Endothelial cell of hepatic sinusoid (primary cell): Measurements from ENCODE around the gene IFT122.

Experiments used
- in situ Hi-C: cut with HindIII; loops from 2 replicates; pipeline ENCODE4 v1.10.0; 2017; ENCODE audit warnings: low sequenced_read_pairs

Gene IFT122

DNA sequence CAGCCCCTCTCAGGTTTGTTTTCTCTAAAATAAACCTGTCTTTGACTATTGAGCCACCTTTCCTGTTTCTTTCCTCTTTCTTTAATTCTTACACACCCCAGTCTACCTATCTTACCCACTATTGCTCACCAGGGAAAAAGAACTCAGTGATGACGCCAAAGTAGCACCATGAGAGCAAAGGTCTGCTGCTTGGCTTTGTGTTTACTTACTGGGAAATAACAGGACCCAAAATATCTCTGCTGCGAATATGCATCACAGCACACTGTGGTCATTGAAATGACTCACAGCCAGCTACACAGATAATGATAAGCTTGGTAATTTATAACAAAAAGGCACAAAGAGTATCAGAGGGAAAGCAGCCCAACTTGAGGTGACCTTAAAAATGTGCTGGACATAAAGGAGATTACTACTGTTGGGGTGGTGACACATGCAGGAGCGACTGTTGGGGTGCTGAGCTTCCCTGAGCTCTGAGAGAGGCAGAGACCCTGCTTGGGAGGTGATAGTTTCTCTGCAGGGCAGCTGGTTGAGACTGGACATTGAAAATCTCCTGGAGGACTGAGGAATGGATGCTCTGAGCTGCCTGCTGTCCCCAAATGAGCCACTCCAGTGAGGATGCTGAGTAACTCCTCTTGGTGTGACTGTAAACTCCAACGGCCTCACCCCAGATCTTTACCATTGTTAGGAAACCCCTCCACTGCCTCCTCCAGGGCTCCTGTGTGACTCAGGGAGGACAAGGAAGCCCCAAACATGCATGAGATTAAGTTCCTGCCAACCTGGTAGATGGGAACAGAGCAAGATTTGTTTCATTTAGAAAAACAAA, 26.1 kb upstream of the IFT122 start:
- in situ Hi-C loops = no loop called here

GRCh38 chr3:129415378-129415777, 24.6 kb upstream of the IFT122 start:
- in situ Hi-C loops = no loop called here

- in situ Hi-C loops = no loop called here
These were observed 24.2 kb upstream of the IFT122 start for GRCh38 chr3:129415830-129416229.

- in situ Hi-C loops = no loop called here
These were observed 23.6 kb upstream of the IFT122 start for GRCh38 chr3:129416415-129416814.

DNA sequence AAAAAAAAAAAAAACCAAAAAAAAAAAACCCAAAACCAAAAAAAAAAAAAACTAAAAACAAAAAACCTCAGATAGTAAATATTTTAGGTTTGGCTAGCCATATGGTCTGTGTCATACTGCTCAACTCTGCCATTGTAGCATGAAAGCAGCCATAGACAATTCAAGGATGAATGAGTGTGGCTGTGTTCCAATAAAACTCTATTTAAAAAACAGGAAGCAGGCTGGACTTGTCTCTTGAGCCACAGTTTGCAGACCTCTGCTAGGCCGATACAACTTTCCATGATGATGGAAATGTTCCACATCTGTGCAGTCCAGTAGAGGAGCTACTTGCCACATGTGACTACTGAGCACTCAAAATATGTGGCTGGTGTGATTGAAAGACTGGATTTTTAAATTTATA, 22.7 kb upstream of the IFT122 start:
- in situ Hi-C loops = no loop called here

DNA sequence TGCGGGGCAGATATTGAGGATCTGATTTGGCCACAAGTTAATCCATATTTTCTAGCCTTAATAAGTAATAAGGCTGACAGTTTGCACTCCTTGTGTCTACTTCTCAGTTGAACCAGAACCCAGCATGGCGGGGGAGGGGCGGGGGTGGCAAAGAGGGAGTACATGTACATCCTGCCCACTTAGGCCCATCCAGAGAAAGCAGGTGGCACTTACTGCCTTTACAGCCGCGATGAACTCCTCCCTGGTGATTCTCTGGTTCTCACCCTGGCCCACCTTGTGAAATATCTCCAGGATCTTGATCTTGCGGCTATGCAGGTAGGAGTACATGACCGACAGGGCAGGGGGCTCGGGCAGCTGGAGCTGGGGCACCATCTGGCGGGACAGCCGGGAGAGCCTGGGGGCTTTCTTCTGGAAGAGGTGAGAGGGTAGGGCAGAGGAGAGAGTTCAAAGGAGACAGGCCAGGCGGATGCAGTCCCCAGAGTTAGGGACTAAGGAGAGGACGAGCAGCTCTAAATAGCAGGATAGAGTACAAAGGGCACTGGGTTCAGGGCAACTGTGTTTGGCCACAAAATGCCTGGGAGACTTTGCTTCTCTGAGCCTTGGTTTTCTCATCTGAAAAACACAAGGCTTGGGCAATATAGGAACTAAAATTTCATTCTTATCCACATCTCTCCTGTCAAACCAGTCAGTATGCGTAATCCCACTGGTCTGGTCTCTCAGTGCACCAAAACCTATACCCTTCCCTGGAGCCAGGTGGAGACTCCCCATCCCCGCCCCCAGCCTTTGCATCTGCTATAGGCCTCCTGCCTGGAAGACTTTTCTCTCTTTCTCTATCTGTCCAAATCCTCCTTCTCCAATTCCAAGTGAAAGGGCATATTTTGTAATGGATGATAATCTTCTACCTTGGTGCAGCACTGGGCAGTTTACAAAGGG, 21.7 kb upstream of the IFT122 start:
- in situ Hi-C loops = no loop called here

DNA sequence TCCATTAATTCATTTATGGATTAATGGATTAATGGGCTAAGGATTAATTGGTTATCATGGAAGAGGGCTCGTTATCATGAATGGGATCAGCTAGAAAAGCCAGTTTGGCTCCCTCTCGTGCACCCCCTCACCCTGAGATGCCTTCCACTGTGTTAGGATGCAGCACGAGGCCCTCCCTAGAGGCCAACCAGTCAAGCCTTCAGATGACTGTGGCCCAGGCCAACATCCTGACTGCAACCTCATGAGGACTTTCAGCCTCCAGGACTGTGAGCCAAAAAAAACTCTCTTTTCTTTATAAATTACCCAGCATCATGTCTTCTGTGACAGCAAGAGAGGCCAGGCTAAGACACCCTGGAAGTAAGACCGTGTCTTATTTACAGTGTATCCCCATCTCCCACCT, 20.5 kb upstream of the IFT122 start:
- in situ Hi-C loops = no loop called here

DNA sequence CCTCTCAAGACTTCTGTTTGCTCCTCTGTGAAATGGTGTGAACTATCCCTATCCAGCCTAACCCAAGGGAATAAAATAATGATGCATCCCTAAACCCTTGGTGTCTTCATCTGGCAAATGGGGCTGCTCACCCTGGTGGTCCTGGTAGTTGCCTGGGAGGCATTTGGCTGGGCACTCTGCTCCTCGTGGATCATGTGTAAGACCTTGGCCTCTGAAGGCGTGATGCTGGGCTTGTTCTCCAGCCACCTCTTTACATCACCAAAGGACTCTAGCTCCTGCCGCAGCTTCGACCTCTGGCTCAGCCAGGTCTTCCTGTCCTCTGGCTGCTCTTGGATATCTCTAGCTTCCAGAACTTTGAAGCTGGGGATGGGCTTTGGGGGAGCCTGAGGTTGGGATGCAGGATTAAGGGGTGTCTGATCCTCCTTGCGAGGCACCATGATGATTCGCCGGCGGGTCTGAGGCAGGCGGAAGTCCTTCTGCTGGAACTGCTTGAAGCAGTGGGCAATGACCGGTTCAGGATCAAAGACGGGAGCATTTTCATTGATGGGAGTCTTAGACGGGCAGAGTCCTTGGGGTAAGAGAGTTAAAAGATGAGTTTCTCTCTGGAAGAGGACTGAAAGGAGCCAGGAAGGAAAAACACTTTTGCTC, 18.7 kb upstream of the IFT122 start:
- in situ Hi-C loops = no loop called here

DNA sequence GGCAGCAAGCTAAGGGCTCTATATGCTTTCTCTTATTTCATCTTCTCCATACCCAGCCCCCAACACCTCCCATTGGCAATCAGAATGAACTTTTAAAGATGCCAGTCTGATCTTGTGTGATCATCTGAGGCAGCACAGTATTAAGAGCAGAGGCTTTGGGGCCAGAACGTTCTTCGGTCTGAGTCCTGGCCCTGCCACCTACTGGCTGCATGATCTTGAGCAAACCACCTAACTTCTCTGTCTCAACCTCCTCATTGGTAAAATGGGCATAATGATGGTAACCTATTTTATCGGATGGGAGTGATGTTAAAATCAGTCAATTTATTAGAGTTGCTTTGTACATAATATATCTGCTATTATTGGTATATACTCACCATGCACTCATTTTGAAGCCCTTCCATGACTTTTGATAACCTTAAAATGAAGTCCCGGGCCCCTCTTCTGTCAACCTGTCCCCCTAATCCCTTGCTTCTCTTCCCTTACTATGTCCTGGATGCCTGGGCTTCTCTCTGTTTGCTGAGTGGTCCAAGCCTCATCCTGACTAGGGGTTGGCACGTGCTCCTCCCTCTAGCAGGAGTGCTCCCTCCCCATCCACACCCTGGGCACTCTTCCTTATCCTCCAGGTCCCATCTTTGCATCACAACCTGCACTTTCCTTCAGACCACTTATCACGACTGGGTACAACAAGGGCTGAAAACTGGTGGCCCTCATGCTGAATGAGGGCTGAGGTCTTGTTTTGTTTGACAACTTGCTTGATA, 17.9 kb upstream of the IFT122 start:
- in situ Hi-C loops = no loop called here

DNA sequence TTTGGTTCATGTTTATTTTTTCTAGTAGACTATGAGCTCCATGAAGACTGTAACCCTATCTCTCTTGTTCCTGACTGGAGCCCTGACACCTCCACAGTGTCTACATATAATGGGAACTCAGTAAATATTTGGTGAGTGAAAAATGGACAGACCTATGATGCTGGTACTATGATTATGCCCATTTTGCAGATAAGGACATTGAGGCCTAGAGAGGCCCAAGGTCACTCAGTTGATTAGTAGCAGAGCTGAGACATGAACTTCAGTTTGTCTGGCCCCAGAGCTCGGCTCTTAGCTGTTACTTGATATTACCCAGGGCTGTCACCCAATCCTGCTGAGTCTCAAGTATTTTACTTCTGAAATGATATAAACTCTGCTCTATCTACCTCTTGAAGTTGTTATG, 17.1 kb upstream of the IFT122 start:
- in situ Hi-C loops = no loop called here

DNA sequence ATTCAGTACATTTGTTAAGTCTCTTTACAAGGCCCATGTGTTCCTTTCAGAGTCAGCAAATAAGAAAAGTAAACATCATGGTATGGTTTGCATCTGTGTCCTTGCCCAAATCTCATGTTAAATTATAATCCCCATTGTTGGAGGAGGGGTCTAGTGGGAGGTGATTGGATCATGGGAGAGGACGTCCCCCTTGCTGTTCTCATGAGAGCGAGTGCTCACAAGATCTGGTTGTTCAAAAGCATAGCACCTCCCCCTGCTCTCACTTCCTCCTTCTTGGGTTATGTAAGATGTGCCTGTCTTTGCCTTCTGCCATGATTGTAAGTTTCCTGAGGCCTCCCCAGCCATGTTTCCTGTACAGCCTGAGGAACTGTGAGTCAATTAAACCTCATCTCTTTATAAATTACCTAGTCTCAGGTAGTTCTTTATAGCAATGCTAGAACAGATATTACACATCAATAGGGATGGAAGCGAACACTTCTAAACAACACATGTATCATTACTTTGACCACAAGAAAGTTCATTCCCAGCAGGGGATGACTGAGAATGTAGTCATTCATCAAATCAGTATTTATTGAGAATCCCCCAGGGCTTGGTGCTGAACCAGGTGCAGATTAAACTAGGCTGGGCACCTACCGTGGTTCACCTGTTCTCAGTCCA, 15.7 kb upstream of the IFT122 start:
- in situ Hi-C loops = no loop called here

- in situ Hi-C loops = no loop called here
These were observed 14.8 kb upstream of the IFT122 start for GRCh38 chr3:129425213-129425612.

- in situ Hi-C loops = no loop called here
These were observed 14.4 kb upstream of the IFT122 start for GRCh38 chr3:129425619-129426018.

DNA sequence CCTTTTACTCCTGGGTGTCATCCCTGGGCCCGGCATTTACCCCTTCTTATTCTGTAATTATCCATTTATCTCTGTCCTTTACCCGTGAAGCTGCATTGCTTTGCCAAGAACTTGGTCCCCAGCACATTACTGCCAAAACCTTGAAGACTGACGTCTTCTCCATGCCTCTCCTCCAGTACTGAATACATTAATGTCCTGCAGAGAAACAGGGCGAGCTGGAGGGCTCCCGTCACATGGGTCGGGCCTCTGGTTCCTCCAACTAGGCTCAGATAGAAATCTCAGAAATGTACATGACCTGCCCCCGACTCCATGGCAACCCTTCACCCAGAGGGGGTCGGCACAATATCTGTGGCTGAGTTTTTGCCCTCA, 12.0 kb upstream of the IFT122 start:
- in situ Hi-C loops = no loop called here

GRCh38 chr3:129428376-129429079, 11.5 kb upstream of the IFT122 start, which contains the start of gene EFCAB12:
TSS of gene EFCAB12 (minus strand) at chr3:129428636. CDS start at chr3:129428488, 148 bp downstream.
- in situ Hi-C loops = no loop called here

DNA sequence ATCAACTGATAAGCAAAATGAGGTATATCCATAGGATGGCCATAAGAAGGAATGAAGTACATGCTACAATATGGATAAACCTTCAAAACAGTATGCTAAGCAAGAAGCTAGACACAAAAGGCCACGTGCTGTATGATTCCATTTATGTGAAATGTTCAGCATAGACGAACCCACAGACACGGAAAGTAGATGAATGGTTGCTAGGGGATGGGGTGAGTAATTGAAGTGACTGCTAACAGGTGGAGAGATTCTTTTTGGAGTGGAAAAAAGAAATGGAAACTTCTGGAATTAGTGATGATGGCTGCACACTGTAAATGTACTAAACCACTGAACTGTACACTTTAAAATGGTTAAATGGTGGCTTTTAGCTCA, 11.0 kb upstream of the IFT122 start:
- in situ Hi-C loops = no loop called here

DNA sequence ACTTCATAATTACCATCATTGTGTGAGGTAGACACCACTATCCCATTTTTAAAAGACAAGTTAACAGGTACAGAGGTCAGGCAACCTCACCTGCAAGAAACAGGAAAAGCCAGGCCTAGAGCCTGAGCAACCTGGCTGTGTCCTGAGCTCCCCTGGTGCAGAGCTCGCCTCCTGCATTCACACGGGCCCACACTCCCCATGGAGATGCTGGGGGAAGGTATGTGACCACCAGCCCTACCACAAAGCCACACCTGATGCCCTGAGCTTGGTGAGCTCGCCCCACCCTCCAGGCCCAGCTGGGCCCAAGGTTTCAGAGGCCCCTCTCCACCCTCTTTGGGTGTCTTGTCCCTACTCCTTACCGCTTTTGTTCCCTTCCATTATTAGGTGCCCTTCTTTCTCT, 10.4 kb upstream of the IFT122 start:
- in situ Hi-C loops = no loop called here

GRCh38 chr3:129432036-129432435, 8.0 kb upstream of the IFT122 start:
- in situ Hi-C loops = no loop called here

- in situ Hi-C loops = no loop called here
These were observed 7.4 kb upstream of the IFT122 start for GRCh38 chr3:129432671-129433070.

DNA sequence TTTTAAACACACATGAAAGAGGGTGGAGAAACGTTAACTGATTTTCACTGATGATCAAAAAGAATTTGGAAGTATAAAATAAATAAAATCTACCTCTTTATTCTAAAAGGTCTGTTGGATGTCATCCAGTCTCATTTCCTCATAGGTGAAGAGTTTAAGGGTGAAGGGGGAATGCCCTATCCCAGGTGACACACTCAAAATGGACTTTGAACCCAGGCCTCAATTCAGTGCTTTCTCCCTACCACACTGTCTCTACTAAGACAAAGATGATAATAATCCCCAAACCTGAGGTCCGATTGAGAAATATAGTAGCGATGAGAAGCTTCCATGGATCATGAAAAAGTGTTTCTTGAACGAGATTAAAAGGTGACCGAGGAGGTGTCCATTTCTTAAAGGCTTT, 6.5 kb upstream of the IFT122 start:
- in situ Hi-C loops = no loop called here
